BE2C (cell line): Measurements from ENCODE around the gene SPARC.
"Not testable (repeated sequence)": the region's sequence is repeated elsewhere in the genome, so short reads cannot be mapped to it uniquely, and the experiment has no call there.

Experiments
- DNase-seq: peaks from one replicate; pipeline ENCODE4 v3.0.0-alpha.2; 2020
- H3K27me3 ChIP-seq: fragments of 250-450 bp; sonication (Bioruptor Pico); 2 replicates; pipeline ENCODE4 v1.5.1; 2020; ENCODE audit warnings: mild to moderate bottlenecking
- H3K36me3 ChIP-seq: fragments of 250-450 bp; sonication (Bioruptor Pico); 2 replicates; pipeline ENCODE4 v1.5.1; 2020; ENCODE audit warnings: mild to moderate bottlenecking
- H3K4me1 ChIP-seq: fragments of 250-450 bp; sonication (Bioruptor Pico); 2 replicates; pipeline ENCODE4 v1.5.1; 2020
- H3K4me3 ChIP-seq: 2 replicates; pipeline ENCODE4 v1.5.1; 2011; ENCODE audit warnings: low read depth, low read length
- H3K9me3 ChIP-seq: fragments of 250-450 bp; sonication (Bioruptor Pico); 2 replicates; pipeline ENCODE4 v1.5.1; 2020
- CTCF ChIP-seq: IDR thresholded peaks from 2 replicates; pipeline ENCODE4 v1.5.1; 2012; ENCODE audit warnings: mild to moderate bottlenecking, low read depth, low read length

The SPARC gene

GRCh38 chr5:151682751-151683331 lies 3.9 kb downstream of the SPARC start:
- Histone ChIP-seq H3K4me3 (no peak overlapping the region), H3K9me3 (no peaks in the 10 kb centered on the region), H3K36me3 (no peaks in the 10 kb centered on the region), H3K4me1 (peaks cover 18% of the 10 kb centered on the region), H3K27me3 (no peaks in the 10 kb centered on the region)
- TF ChIP-seq CTCF = no peak
- DNase-seq = no peak

GRCh38 chr5:151682240-151682639 lies 4.5 kb downstream of the SPARC start:
- H3K4me3 ChIP-seq = no peak overlapping the region
- no peak for DNase-seq

GRCh38 chr5:151680944-151681427 lies 5.7 kb downstream of the SPARC start:
- Histone ChIP-seq H3K4me1 (peaks cover 10% of the 10 kb centered on the region), H3K9me3 (no peaks in the 10 kb centered on the region), H3K27me3 (no peaks in the 10 kb centered on the region), H3K36me3 (no peaks in the 10 kb centered on the region), H3K4me3 (no peak overlapping the region)
- no peak for TF ChIP-seq CTCF
- DNase-seq = peak; percentile 32

More at GRCh38 chr5:151682240-151682639, 4.5 kb downstream of the SPARC start:
- TF ChIP-seq CTCF = no peak
- Histone ChIP-seq H3K4me1 (peaks cover 18% of the 10 kb centered on the region), H3K27me3 (no peaks in the 10 kb centered on the region), H3K36me3 (no peaks in the 10 kb centered on the region), H3K9me3 (no peaks in the 10 kb centered on the region)

GRCh38 chr5:151680156-151680505 lies 6.6 kb downstream of the SPARC start:
- DNase-seq, H3K4me3 ChIP-seq, H3K4me1 ChIP-seq, H3K27me3 ChIP-seq, H3K9me3 ChIP-seq, H3K36me3 ChIP-seq: not testable (repeated sequence)

GRCh38 chr5:151679421-151680155 lies 7.1 kb downstream of the SPARC start:
- no peaks in the 10 kb centered on the region for H3K9me3 ChIP-seq
- no peaks in the 10 kb centered on the region for H3K36me3 ChIP-seq
- no peak overlapping the region for H3K4me3 ChIP-seq
- no peaks in the 10 kb centered on the region for H3K27me3 ChIP-seq
- no peak for TF ChIP-seq CTCF
- DNase-seq = no peak
- H3K4me1 ChIP-seq = peaks cover 3% of the 10 kb centered on the region

- Histone ChIP-seq H3K27me3 (no peaks in the 10 kb centered on the region), H3K9me3 (no peaks in the 10 kb centered on the region), H3K4me3 (no peak overlapping the region), H3K36me3 (no peaks in the 10 kb centered on the region), H3K4me1 (peaks cover 3% of the 10 kb centered on the region)
- no peak for DNase-seq
- no peak for TF ChIP-seq CTCF
Observed at GRCh38 chr5:151678713-151679112, 8.0 kb downstream of the SPARC start.
